GM10248 (cell line): Measurements from ENCODE around the gene IFNK.
"Not testable (repeated sequence)": the region's sequence is repeated elsewhere in the genome, so short reads cannot be mapped to it uniquely, and the experiment has no call there.

Experiments used
- CTCF ChIA-PET: fragments of 300-600 bp; sonication (Branson Sonifier 250); formaldehyde crosslinking; extraction: SDS; loops from one replicate; lab custom pipeline; 2021; ENCODE audit warnings: antibody characterized with exemption; lab: Yijun Ruan, JAX
- POLR2A ChIA-PET: fragments of 350-650 bp; sonication (Branson Sonifier 250); formaldehyde crosslinking; extraction: SDS; loops from one replicate; lab custom pipeline; 2020; ENCODE audit warnings: antibody characterized with exemption; lab: Yijun Ruan, JAX
- DNase-seq: peaks from one replicate; pipeline ENCODE4 v3.0.0; 2012; ENCODE audit errors: extremely low spot score
- CTCF ChIP-seq: IDR thresholded peaks from 2 replicates; pipeline ENCODE4 v1.5.1; 2012; ENCODE audit warnings: mild to moderate bottlenecking, low read depth; ENCODE audit errors: extremely low read depth, missing control alignments, control extremely low read depth

The IFNK gene

GRCh38 chr9:27495480-27496134 lies 28.5 kb upstream of the IFNK start:
- CTCF ChIA-PET: interaction anchor here (0.8 kb wide), 1 partner anchor 13 kb away, joined by 3 read pairs; no protein-coding TSS in a partner anchor
- no peak for DNase-seq
- POLR2A ChIA-PET: no interaction called here
- no peak for TF ChIP-seq CTCF

- POLR2A ChIA-PET: no interaction called here
- no peak for TF ChIP-seq CTCF
- CTCF ChIA-PET: no interaction called here
- DNase-seq: no peak
These were observed 28.0 kb upstream of the IFNK start for GRCh38 chr9:27496135-27496504.

- ChIA-PET CTCF (interaction anchor here (0.7 to 1.8 kb wide), 4 partner anchors 8 to 32 kb away, joined by 3 to 5 read pairs (median 4); partner anchors contain the start of gene MOB3B), POLR2A (no interaction called here)
- no peak for DNase-seq
- no peak for TF ChIP-seq CTCF
These were observed 26.1 kb upstream of the IFNK start for GRCh38 chr9:27497883-27498417.

GRCh38 chr9:27499451-27499850 lies 24.6 kb upstream of the IFNK start:
- no peak for TF ChIP-seq CTCF
- DNase-seq: no peak
- ChIA-PET POLR2A (no interaction called here), CTCF (interaction anchor here (1.3 kb wide), 1 partner anchor 20 kb away, joined by 3 read pairs; no protein-coding TSS in a partner anchor)

- CTCF ChIA-PET, DNase-seq, POLR2A ChIA-PET: not testable (repeated sequence)
These were observed 23.2 kb upstream of the IFNK start for GRCh38 chr9:27500902-27501301.

- DNase-seq: no peak
- ChIA-PET POLR2A (no interaction called here), CTCF (no interaction called here)
- TF ChIP-seq CTCF: no peak
These were observed 20.5 kb upstream of the IFNK start for GRCh38 chr9:27503623-27504022.

- no peak for DNase-seq
- ChIA-PET POLR2A (no interaction called here), CTCF (no interaction called here)
- TF ChIP-seq CTCF: no peak
These were observed 19.8 kb upstream of the IFNK start for GRCh38 chr9:27504259-27504658.
